Gastrocnemius medialis (tissue), 4 donors: ENCODE results near the gene NOX5. TPM values are rescaled to one million over a fixed set of nuclear protein-coding genes. Genes with fewer than 3 reads are reported as not detected.

ENCODE experiments used
- ATAC-seq, 2 donors: fragments of 150-250 bp; one replicate each; pipeline ENCODE4 v1.9.1; 2016
- DNase-seq, 2 donors: peaks; one replicate each; pipeline ENCODE4 v3.0.0-alpha.2; 2019
- H3K27ac ChIP-seq, 4 donors: fragments of 200-600 bp; sonication (generic); 1 replicate in 1 of 4; 2 replicates in 3 of 4; pipeline ENCODE4 v1.5.1; 2016 to 2018; ENCODE audit warnings: mild to moderate bottlenecking in 2 of 4, moderate library complexity in 1 of 4
- H3K27me3 ChIP-seq, 3 donors: fragments of 200-600 bp; sonication (generic) in 2 of 3; 1 replicate in 1 of 3; 2 replicates in 2 of 3; pipeline versions ENCODE4 v1.5.1 to v1.6.0; 2016 to 2019; ENCODE audit warnings: mild to moderate bottlenecking in 1 of 3, moderate library complexity in 1 of 3
- H3K36me3 ChIP-seq, 2 donors: fragments of 200-600 bp; sonication (generic) in 1 of 2; one replicate each; pipeline ENCODE4 v1.5.1; 2017 to 2018
- H3K4me1 ChIP-seq, 2 donors: fragments of 200-600 bp; sonication (generic) in 1 of 2; one replicate each; pipeline ENCODE4 v1.5.1; 2016 to 2017; ENCODE audit warnings: mild to moderate bottlenecking in 2 of 2
- H3K4me3 ChIP-seq, 4 donors: fragments of 200-600 bp; sonication (generic) in 3 of 4; 1 replicate in 1 of 4; 2 replicates in 3 of 4; pipeline ENCODE4 v1.5.1; 2016 to 2019; ENCODE audit warnings: mild to moderate bottlenecking in 2 of 4
- H3K9me3 ChIP-seq, 3 donors: fragments of 200-600 bp; sonication (generic) in 2 of 3; 1 replicate in 1 of 3; 2 replicates in 2 of 3; pipeline ENCODE4 v1.5.1; 2016 to 2019
- CTCF ChIP-seq, 5 experiments: fragments of 450-650 bp in 3 of 5; fragments of 200-600 bp in 2 of 5; sonication (generic) in 2 of 5; IDR thresholded peaks in 4 of 5; conservative IDR thresholded peaks in 1 of 5; 1 replicate in 4 of 5; 2 replicates in 1 of 5; pipeline ENCODE4 v1.5.1; 2016 to 2019; ENCODE audit warnings: antibody characterized with exemption in 5 of 5, mild to moderate bottlenecking in 3 of 5, moderate library complexity in 3 of 5
- POLR2A ChIP-seq, 2 donors: fragments of 450-650 bp; IDR thresholded peaks; one replicate each; pipeline ENCODE4 v1.6.1; 2017; ENCODE audit warnings: antibody characterized with exemption in 2 of 2, mild to moderate bottlenecking in 2 of 2, moderate library complexity in 2 of 2
- in situ Hi-C, 4 donors: fragments of 200-750 bp; cut with MboI; loops; one replicate each; pipeline versions ENCODE4 v1.15.0 to v1.8.0; 2017; ENCODE audit warnings: low sequenced_read_pairs in 4 of 4
- intact Hi-C: fragments of 100-400 bp; cut with DNase I; formaldehyde crosslinking; loops from one replicate; pipeline ENCODE4 v1.15.1; 2023; ENCODE audit warnings: low total_unique reads
- total RNA-seq, 4 donors: library from RNA; depleted of rRNA; stranded (reverse); fragments of >200 nt; gene quantifications; one replicate each; pipeline versions ENCODE4 v1.1.0 to v1.2.3, GENCODE V29; 2016

Gene NOX5
- total RNA-seq, 4 donors from 2014 or later: not detected

GRCh38 chr15:69000725-69001503, 13.6 kb upstream of the NOX5 start:
- H3K27ac ChIP-seq: no peak overlapping the region
- H3K9me3 ChIP-seq: no peaks in the 10 kb centered on the region
- no peak overlapping the region for H3K4me3 ChIP-seq
- TF ChIP-seq POLR2A (IDR thresholded peaks at IDR 0.05): no peak
- TF ChIP-seq CTCF (IDR thresholded peaks at IDR 0.05 in 4 of 5, conservative IDR thresholded peaks at IDR 0.05 in 1 of 5): no peak
- DNase-seq (no peak), ATAC-seq (no peak)
- no peaks in the 10 kb centered on the region for H3K36me3 ChIP-seq
- H3K27me3 ChIP-seq: no peaks in the 10 kb centered on the region
- intact Hi-C loops (loop anchor here (10.0 kb wide), 1 partner anchor 56 kb away; no protein-coding TSS in a partner anchor), in situ Hi-C loops (no loop called here)
- H3K4me1 ChIP-seq: peaks cover 6 to 9% of the 10 kb centered on the region in 2 donors

- Histone ChIP-seq H3K4me1 (peaks cover 6 to 9% of the 10 kb centered on the region in 2 donors), H3K4me3 (no peak overlapping the region), H3K27ac (no peak overlapping the region), H3K9me3 (peaks cover 0 to 5% (median 2%) of the 10 kb centered on the region in 3 donors), H3K27me3 (no peaks in the 10 kb centered on the region), H3K36me3 (no peaks in the 10 kb centered on the region)
- intact Hi-C loops (loop anchor here (10.0 kb wide), 1 partner anchor 58 kb away; no protein-coding TSS in a partner anchor), in situ Hi-C loops (no loop called here)
- ATAC-seq (no peak), DNase-seq (no peak)
- no peak for TF ChIP-seq CTCF (IDR thresholded peaks at IDR 0.05 in 4 of 5, conservative IDR thresholded peaks at IDR 0.05 in 1 of 5)
- no peak for TF ChIP-seq POLR2A (IDR thresholded peaks at IDR 0.05)
These were observed 11.7 kb upstream of the NOX5 start for GRCh38 chr15:69002783-69003182.

- Histone ChIP-seq H3K4me3 (no peak overlapping the region), H3K27me3 (no peaks in the 10 kb centered on the region), H3K36me3 (no peaks in the 10 kb centered on the region), H3K9me3 (peaks cover 0 to 14% (median 4%) of the 10 kb centered on the region in 3 donors), H3K27ac (no peak overlapping the region), H3K4me1 (peaks cover 6 to 9% of the 10 kb centered on the region in 2 donors)
- DNase-seq (no peak), ATAC-seq (no peak)
- in situ Hi-C loops: no loop called here
- intact Hi-C loops: loop anchor here (10.0 kb wide), 1 partner anchor 59 kb away; no protein-coding TSS in a partner anchor
- TF ChIP-seq POLR2A (IDR thresholded peaks at IDR 0.05) (no peak), CTCF (IDR thresholded peaks at IDR 0.05 in 4 of 5, conservative IDR thresholded peaks at IDR 0.05 in 1 of 5) (no peak)
These were observed 10.5 kb upstream of the NOX5 start for GRCh38 chr15:69004011-69004410.

GRCh38 chr15:69008056-69008455, 6.4 kb upstream of the NOX5 start:
- H3K27me3 ChIP-seq: peaks cover 0 to 3% (median 0%) of the 10 kb centered on the region in 3 donors
- in situ Hi-C loops: no loop called here
- TF ChIP-seq CTCF (IDR thresholded peaks at IDR 0.05 in 4 of 5, conservative IDR thresholded peaks at IDR 0.05 in 1 of 5): no peak
- TF ChIP-seq POLR2A (IDR thresholded peaks at IDR 0.05): no peak
- H3K4me3 ChIP-seq: no peak overlapping the region
- DNase-seq (no peak), ATAC-seq (no peak)
- H3K36me3 ChIP-seq: no peaks in the 10 kb centered on the region
- H3K27ac ChIP-seq: no peak overlapping the region
- H3K9me3 ChIP-seq: peaks cover 0 to 14% (median 4%) of the 10 kb centered on the region in 3 donors
- H3K4me1 ChIP-seq: no peaks in the 10 kb centered on the region
- intact Hi-C loops: loop anchor here (10.0 kb wide), 1 partner anchor 63 kb away; no protein-coding TSS in a partner anchor
